MCF 10A (cell line): Measurements from ENCODE around the gene PHC3. TPM values are rescaled to one million over a fixed set of nuclear protein-coding genes. Genes with fewer than 3 reads are reported as not detected.
"Not testable (repeated sequence)": the region's sequence is repeated elsewhere in the genome, so short reads cannot be mapped to it uniquely, and the experiment has no call there.

Experiments
- BruUV-seq: library from RNA; stranded (reverse); fragments of 400-500 nt; replicated peaks from 2 replicates; lab custom pipeline; 2021; lab: Mats Ljungman, UMichigan
- CTCF ChIA-PET: fragments of 300-600 bp; sonication (Branson Sonifier 250); formaldehyde crosslinking; extraction: SDS; loops from one replicate; lab custom pipeline; 2021; ENCODE audit warnings: antibody characterized with exemption, inconsistent platforms; lab: Yijun Ruan, JAX
- POLR2A ChIA-PET: fragments of 300-600, 350-650 bp; sonication (Branson Sonifier 250); formaldehyde crosslinking; extraction: SDS; loops from one replicate; lab custom pipeline; 2020; ENCODE audit warnings: antibody characterized with exemption, inconsistent platforms; lab: Yijun Ruan, JAX
- DNase-seq: peaks from one replicate; pipeline ENCODE4 v3.0.0-alpha.2; 2018; ENCODE audit not compliant: unreplicated experiment
- H3K27ac Mint-ChIP-seq: one replicate; pipeline ENCODE4 v1.8.0; 2022; ENCODE audit warnings: mild to moderate bottlenecking, low read depth, mixed read lengths; ENCODE audit not compliant: unreplicated experiment
- H3K27me3 Mint-ChIP-seq: one replicate; pipeline ENCODE4 v1.8.0; 2022; ENCODE audit warnings: mixed read lengths; ENCODE audit not compliant: insufficient read depth, unreplicated experiment
- H3K36me3 Mint-ChIP-seq: one replicate; pipeline ENCODE4 v1.8.0; 2022; ENCODE audit warnings: mild to moderate bottlenecking, moderate library complexity, mixed read lengths; ENCODE audit not compliant: insufficient read depth, unreplicated experiment
- H3K4me1 Mint-ChIP-seq: one replicate; pipeline ENCODE4 v1.8.0; 2022; ENCODE audit warnings: mixed read lengths; ENCODE audit not compliant: insufficient read depth, unreplicated experiment
- H3K4me3 Mint-ChIP-seq: one replicate; pipeline ENCODE4 v1.8.0; 2022; ENCODE audit warnings: mild to moderate bottlenecking, moderate library complexity, mixed read lengths; ENCODE audit not compliant: unreplicated experiment
- H3K9me3 Mint-ChIP-seq: one replicate; pipeline ENCODE4 v1.8.0; 2022; ENCODE audit warnings: mixed read lengths; ENCODE audit not compliant: unreplicated experiment
- intact Hi-C: fragments of 100-400 bp; cut with micrococcal nuclease; formaldehyde crosslinking; loops from 2 replicates; pipeline ENCODE4 v1.14.1; 2022
- total RNA-seq: library from RNA; stranded (reverse); gene quantifications from 2 replicates; pipeline ENCODE4 v1.2.3, GENCODE V29; 2022
- TF ChIP-seq, protein P1 (sequence below): fragments of 200-600 bp; IDR thresholded peaks from one replicate; pipeline ENCODE4 v1.8.0; 2022; ENCODE audit warnings: antibody characterized with exemption, mild to moderate bottlenecking; ENCODE audit not compliant: unreplicated experiment

Gene PHC3
- total RNA-seq, 1 experiment from 2014 or later: 54.3 TPM

DNA sequence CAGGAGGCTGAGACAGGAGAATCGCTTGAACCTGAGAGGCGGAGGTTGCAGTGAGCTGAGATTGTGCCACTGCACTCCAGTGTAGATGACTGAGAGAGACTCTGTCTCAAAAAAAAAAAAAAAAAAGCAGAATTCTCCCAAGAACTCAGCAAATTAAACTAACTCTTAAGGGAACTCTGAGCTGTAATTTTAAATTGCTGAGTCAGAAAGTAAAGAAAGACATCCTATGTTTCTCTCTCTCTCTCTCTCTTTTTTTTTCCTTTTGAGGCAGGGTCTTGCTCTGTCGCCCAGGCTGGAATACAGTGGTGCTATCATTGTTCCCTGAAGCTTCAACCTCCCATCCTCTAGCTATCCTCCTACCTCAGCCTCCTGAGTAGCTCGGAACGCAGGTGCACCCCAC lies 20.0 kb upstream of the PHC3 start:
- intact Hi-C loops: no loop called here
- Mint-ChIP-seq H3K27me3 (no peaks in the 10 kb centered on the region), H3K9me3 (no peaks in the 10 kb centered on the region), H3K27ac (no peak overlapping the region), H3K4me1 (peaks cover 5% of the 10 kb centered on the region), H3K36me3 (no peaks in the 10 kb centered on the region), H3K4me3 (no peak overlapping the region)
- TF ChIP-seq, protein P1, sequence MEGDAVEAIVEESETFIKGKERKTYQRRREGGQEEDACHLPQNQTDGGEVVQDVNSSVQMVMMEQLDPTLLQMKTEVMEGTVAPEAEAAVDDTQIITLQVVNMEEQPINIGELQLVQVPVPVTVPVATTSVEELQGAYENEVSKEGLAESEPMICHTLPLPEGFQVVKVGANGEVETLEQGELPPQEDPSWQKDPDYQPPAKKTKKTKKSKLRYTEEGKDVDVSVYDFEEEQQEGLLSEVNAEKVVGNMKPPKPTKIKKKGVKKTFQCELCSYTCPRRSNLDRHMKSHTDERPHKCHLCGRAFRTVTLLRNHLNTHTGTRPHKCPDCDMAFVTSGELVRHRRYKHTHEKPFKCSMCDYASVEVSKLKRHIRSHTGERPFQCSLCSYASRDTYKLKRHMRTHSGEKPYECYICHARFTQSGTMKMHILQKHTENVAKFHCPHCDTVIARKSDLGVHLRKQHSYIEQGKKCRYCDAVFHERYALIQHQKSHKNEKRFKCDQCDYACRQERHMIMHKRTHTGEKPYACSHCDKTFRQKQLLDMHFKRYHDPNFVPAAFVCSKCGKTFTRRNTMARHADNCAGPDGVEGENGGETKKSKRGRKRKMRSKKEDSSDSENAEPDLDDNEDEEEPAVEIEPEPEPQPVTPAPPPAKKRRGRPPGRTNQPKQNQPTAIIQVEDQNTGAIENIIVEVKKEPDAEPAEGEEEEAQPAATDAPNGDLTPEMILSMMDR: no peak
- DNase-seq: no peak
- ChIA-PET POLR2A (interaction anchor here (0.6 to 0.8 kb wide), 3 partner anchors 19 to 75 kb away, joined by 3 to 4 read pairs (median 3); no protein-coding TSS in a partner anchor), CTCF (no interaction called here)
- no TSS peak for BruUV-seq

DNA sequence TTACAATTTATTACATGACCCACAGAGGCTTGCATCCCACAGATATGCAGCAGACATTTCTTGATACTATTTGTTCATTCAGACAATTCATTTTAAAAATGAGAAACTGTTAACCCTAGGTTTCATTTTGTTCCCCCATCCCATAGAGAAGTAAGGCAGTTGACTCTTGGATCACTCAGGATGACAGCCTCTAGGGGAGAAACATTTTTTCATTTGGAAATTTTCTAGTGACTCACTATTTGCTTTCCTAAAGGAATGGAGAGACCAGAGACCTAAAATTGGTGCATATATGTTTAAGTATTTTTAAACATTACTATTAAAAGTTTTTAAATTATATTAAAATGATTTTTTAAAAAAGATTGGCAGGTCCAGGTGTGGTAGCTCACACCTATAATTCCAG lies 19.5 kb upstream of the PHC3 start:
- no peak overlapping the region for H3K4me3 Mint-ChIP-seq
- intact Hi-C loops: no loop called here
- peaks cover 5% of the 10 kb centered on the region for H3K4me1 Mint-ChIP-seq
- CTCF ChIA-PET: no interaction called here
- TF ChIP-seq, protein P1: no peak
- no peaks in the 10 kb centered on the region for H3K27me3 Mint-ChIP-seq
- no peaks in the 10 kb centered on the region for H3K36me3 Mint-ChIP-seq
- H3K9me3 Mint-ChIP-seq: no peaks in the 10 kb centered on the region
- POLR2A ChIA-PET: interaction anchor here (0.6 to 0.8 kb wide), 4 partner anchors 18 to 1588 kb away, joined by 3 to 4 read pairs (median 3); no protein-coding TSS in a partner anchor
- no TSS peak for BruUV-seq
- no peak overlapping the region for H3K27ac Mint-ChIP-seq
- no peak for DNase-seq

DNA sequence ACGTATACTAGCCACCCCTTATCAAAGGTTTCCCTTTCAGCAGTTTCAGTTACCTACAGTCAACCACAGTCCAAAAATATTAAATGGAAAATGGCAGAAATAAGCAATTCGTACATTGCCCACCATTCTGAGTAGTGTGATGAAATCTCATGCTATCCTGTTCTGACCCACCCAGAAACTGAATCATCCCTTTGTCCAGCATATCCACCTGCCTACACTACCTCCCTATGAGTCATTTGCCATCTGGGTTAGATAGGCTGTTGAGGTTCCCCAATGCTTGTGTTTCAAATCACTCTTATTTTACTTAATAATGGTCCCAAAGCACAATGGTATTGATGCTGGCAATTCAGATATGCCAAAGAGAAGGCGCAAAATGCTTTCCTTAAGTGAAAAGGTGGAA lies 15.3 kb upstream of the PHC3 start:
- Mint-ChIP-seq H3K36me3 (no peaks in the 10 kb centered on the region), H3K4me1 (peaks cover 5% of the 10 kb centered on the region), H3K4me3 (no peak overlapping the region), H3K27ac (no peak overlapping the region), H3K27me3 (no peaks in the 10 kb centered on the region), H3K9me3 (no peaks in the 10 kb centered on the region)
- DNase-seq: peak; percentile 70
- no TSS peak for BruUV-seq
- POLR2A ChIA-PET: no interaction called here
- intact Hi-C loops: no loop called here
- TF ChIP-seq, protein P1: no peak
- CTCF ChIA-PET: interaction anchor here (0.7 kb wide), 1 partner anchor 12 kb away, joined by 5 read pairs; no protein-coding TSS in a partner anchor

DNA sequence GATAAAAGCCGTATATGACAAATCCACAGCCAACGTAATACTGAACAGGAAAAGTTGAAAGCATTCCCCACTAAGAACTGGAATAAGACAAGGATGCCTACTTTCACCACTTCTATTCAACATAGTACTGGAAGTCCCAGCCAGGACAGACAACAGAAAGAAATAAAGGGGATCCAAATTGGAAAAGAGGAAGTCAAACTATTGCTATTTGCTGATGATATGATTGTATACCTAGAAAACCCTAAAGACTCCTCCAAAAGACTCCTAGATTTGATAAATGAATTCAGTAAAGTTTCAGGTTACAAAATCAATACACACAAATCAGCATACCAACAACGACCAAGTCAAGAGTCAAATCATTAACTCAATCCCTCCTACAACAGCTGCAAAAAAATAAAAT lies 14.2 kb upstream of the PHC3 start:
- H3K4me1 Mint-ChIP-seq, H3K27ac Mint-ChIP-seq, CTCF ChIA-PET, H3K9me3 Mint-ChIP-seq, H3K36me3 Mint-ChIP-seq, H3K4me3 Mint-ChIP-seq, DNase-seq, H3K27me3 Mint-ChIP-seq, BruUV-seq, POLR2A ChIA-PET, intact Hi-C loops: not testable (repeated sequence)
